AG04450 (cell line): Measurements from ENCODE around the gene FOXI3. TPM values are rescaled to one million over a fixed set of nuclear protein-coding genes. Genes with fewer than 3 reads are reported as not detected.

Source experiments
- CTCF ChIA-PET: fragments of 300-600, 350-600 bp; formaldehyde crosslinking; extraction: SDS; loops from one replicate; lab custom pipeline; 2022; ENCODE audit warnings: antibody characterized with exemption, inconsistent platforms; lab: Charles Lee
- POLR2A ChIA-PET: fragments of 350-600 bp; formaldehyde crosslinking; extraction: SDS; loops from one replicate; lab custom pipeline; 2021; ENCODE audit warnings: antibody characterized with exemption, inconsistent platforms; lab: Yijun Ruan, JAX
- DNase-seq: peaks from one replicate; pipeline ENCODE4 v3.0.0-alpha.2; 2011; ENCODE audit warnings: low read depth, low spot score
- H3K27ac ChIP-seq: one replicate; pipeline ENCODE4 v1.5.1; 2012; ENCODE audit warnings: low read depth, low read length, control low read depth
- H3K27me3 ChIP-seq: one replicate; pipeline ENCODE4 v1.6.0; 2012; ENCODE audit warnings: low read length; ENCODE audit not compliant: control insufficient read depth, insufficient read depth
- H3K4me3 ChIP-seq: 2 replicates; pipeline ENCODE4 v1.5.1; 2011; ENCODE audit warnings: mild to moderate bottlenecking, low read depth, low read length, control low read depth
- H3K9me3 ChIP-seq: 2 replicates; pipeline ENCODE4 v1.5.1; 2012; ENCODE audit warnings: low read length; ENCODE audit not compliant: control insufficient read depth, insufficient read depth
- CTCF ChIP-seq: IDR thresholded peaks from 2 replicates; pipeline ENCODE4 v1.5.1; 2011; ENCODE audit warnings: low read depth, low read length, control low read depth, inconsistent platforms
- polyA plus RNA-seq: library from polyadenylated mRNA; depleted of rRNA; stranded (reverse); fragments of >200 nt; gene quantifications from 2 replicates; pipeline ENCODE4 v1.2.3, GENCODE V29; 2011

The FOXI3 gene
- polyA plus RNA-seq, 1 experiment, result not detected

- no peak overlapping the region for H3K27ac ChIP-seq
- peaks cover 2% of the 10 kb centered on the region for H3K27me3 ChIP-seq
- H3K9me3 ChIP-seq, result no peaks in the 10 kb centered on the region
- ChIA-PET CTCF (no interaction called here), POLR2A (no interaction called here)
- no peak for DNase-seq
- TF ChIP-seq CTCF, result no peak
- H3K4me3 ChIP-seq, result no peak overlapping the region
Observed at GRCh38 chr2:88469202-88470114, 17.0 kb upstream of the FOXI3 start.

GRCh38 chr2:88464153-88464552, 11.7 kb upstream of the FOXI3 start:
- Histone ChIP-seq H3K9me3 (no peaks in the 10 kb centered on the region), H3K27ac (no peak overlapping the region), H3K27me3 (peaks cover 2% of the 10 kb centered on the region), H3K4me3 (no peak overlapping the region)
- CTCF ChIA-PET, result interaction anchor here (0.6 to 0.9 kb wide), 2 partner anchors 272 to 1777 kb away, joined by 3 to 4 read pairs; no protein-coding TSS in a partner anchor
- no peak for TF ChIP-seq CTCF
- POLR2A ChIA-PET, result no interaction called here
- no peak for DNase-seq

GRCh38 chr2:88458633-88459032, 6.1 kb upstream of the FOXI3 start:
- POLR2A ChIA-PET, result no interaction called here
- no peak for DNase-seq
- Histone ChIP-seq H3K4me3 (no peak overlapping the region), H3K9me3 (no peaks in the 10 kb centered on the region), H3K27me3 (peaks cover 4% of the 10 kb centered on the region), H3K27ac (no peak overlapping the region)
- TF ChIP-seq CTCF, result no peak
- CTCF ChIA-PET, result no interaction called here

- ChIA-PET POLR2A (no interaction called here), CTCF (no interaction called here)
- no peaks in the 10 kb centered on the region for H3K9me3 ChIP-seq
- no peak for DNase-seq
- TF ChIP-seq CTCF, result no peak
- no peak overlapping the region for H3K4me3 ChIP-seq
- no peak overlapping the region for H3K27ac ChIP-seq
- H3K27me3 ChIP-seq, result peaks cover 39% of the 10 kb centered on the region
Observed at GRCh38 chr2:88452980-88453582, 588 bp upstream of the FOXI3 start.
